Endothelial cell of umbilical vein (primary cell): ENCODE data around the gene SPAG9. TPM values are rescaled to one million over a fixed set of nuclear protein-coding genes. Genes with fewer than 3 reads are reported as not detected.

Source experiments
- BruUV-seq: library from RNA; stranded (reverse); fragments of 400-500 nt; replicated peaks from 2 replicates; lab custom pipeline; 2021; lab: Mats Ljungman, UMichigan
- CTCF ChIA-PET: fragments of 300-600, 350-600 bp; sonication (Branson Sonifier 250); formaldehyde crosslinking; loops from one replicate; lab custom pipeline; 2021; ENCODE audit warnings: antibody characterized with exemption, inconsistent platforms; lab: Charles Lee
- POLR2A ChIA-PET: fragments of 300-600, 350-600 bp; sonication (Branson Sonifier 250); formaldehyde crosslinking; loops from one replicate; lab custom pipeline; 2021; ENCODE audit warnings: antibody characterized with exemption, inconsistent platforms; lab: Charles Lee
- DNase-seq: peaks from one replicate; pipeline ENCODE4 v3.0.0-alpha.2; 2011; ENCODE audit warnings: low read depth, low spot score
- FAIRE-seq: peaks from 2 replicates; lab custom pipeline; 2011; peaks lifted over from hg19 to GRCh38; lab: Jason Lieb, UNC
- H2AFZ ChIP-seq: 2 replicates; pipeline ENCODE4 v1.6.0; 2012; ENCODE audit warnings: low read depth, low read length, control low read depth, inconsistent platforms
- H3K27ac ChIP-seq: 2 replicates; pipeline ENCODE4 v1.5.1; 2011; ENCODE audit warnings: low read depth, mild to moderate bottlenecking, control low read depth, low read length, moderate library complexity; ENCODE audit not compliant: insufficient read depth
- H3K27me3 ChIP-seq, 2 experiments: 2 replicates each; pipeline versions ENCODE4 v1.6.0 to v1.6.1; 2011; ENCODE audit warnings: low read length in 2 of 2, mixed read lengths in 1 of 2; ENCODE audit not compliant: control insufficient read depth in 2 of 2, insufficient read depth in 2 of 2
- H3K36me3 ChIP-seq, 2 experiments: 2 replicates in 1 of 2; 3 replicates in 1 of 2; pipeline ENCODE4 v1.5.1; 2011; ENCODE audit warnings: low read length in 2 of 2, mild to moderate bottlenecking in 1 of 2, moderate library complexity in 1 of 2; ENCODE audit not compliant: control insufficient read depth in 2 of 2, insufficient read depth in 2 of 2; ENCODE audit errors: extremely low read depth in 1 of 2
- H3K4me1 ChIP-seq: 3 replicates; pipeline ENCODE4 v1.5.1; 2011; ENCODE audit warnings: mild to moderate bottlenecking, low read length; ENCODE audit not compliant: control insufficient read depth, insufficient read depth; ENCODE audit errors: extremely low read depth
- H3K4me2 ChIP-seq: 2 replicates; pipeline ENCODE4 v1.6.1; 2011; ENCODE audit warnings: low read length, control low read depth, mixed read lengths; ENCODE audit not compliant: insufficient read depth
- H3K4me3 ChIP-seq, 3 experiments: fragments of 200-600 bp in 1 of 3; sonication (generic), shearing (Covaris generic) in 1 of 3; replicated peaks in 1 of 3; 2 replicates each; pipeline ENCODE4 v1.5.1; 2011 to 2016; ENCODE audit warnings: control low read depth in 3 of 3, low read length in 3 of 3, mild to moderate bottlenecking in 2 of 3, inconsistent platforms in 1 of 3, low read depth in 1 of 3, moderate library complexity in 1 of 3; ENCODE audit not compliant: insufficient read depth in 1 of 3
- H3K79me2 ChIP-seq: 2 replicates; pipeline ENCODE4 v1.6.0; 2012; ENCODE audit warnings: low read length, inconsistent platforms; ENCODE audit not compliant: control insufficient read depth, insufficient read depth
- H3K9ac ChIP-seq: replicated peaks from 2 replicates; pipeline ENCODE3; 2011; ENCODE audit warnings: low read length, control low read depth; ENCODE audit not compliant: insufficient read depth; ENCODE audit errors: extremely low read depth
- H3K9me1 ChIP-seq: replicated peaks from 3 replicates; pipeline ENCODE4 v1.6.0; 2011; ENCODE audit warnings: mild to moderate bottlenecking, low read length; ENCODE audit not compliant: control insufficient read depth, insufficient read depth; ENCODE audit errors: extremely low read depth
- H3K9me3 ChIP-seq: replicated peaks from 2 replicates; pipeline ENCODE4 v1.5.1; 2012; ENCODE audit warnings: low read length, inconsistent platforms; ENCODE audit not compliant: control insufficient read depth, insufficient read depth
- H4K20me1 ChIP-seq: replicated peaks from 2 replicates; pipeline ENCODE3; 2011; ENCODE audit warnings: mild to moderate bottlenecking, low read length; ENCODE audit not compliant: control insufficient read depth, insufficient read depth; ENCODE audit errors: extremely low read depth
- CTCF ChIP-seq, 2 donors: IDR thresholded peaks; 1 replicate in 1 of 2; 2 replicates in 1 of 2; pipeline ENCODE4 v1.5.1; 2011; ENCODE audit warnings: low read length in 2 of 2, mild to moderate bottlenecking in 2 of 2, moderate library complexity in 2 of 2, control low read depth in 1 of 2, inconsistent platforms in 1 of 2, low read depth in 1 of 2; ENCODE audit not compliant: insufficient read depth in 1 of 2; ENCODE audit errors: extremely low read depth in 1 of 2
- EZH2 ChIP-seq: IDR thresholded peaks from 2 replicates; pipeline ENCODE4 v1.6.1; 2012; ENCODE audit warnings: borderline replicate concordance, low read depth, mild to moderate bottlenecking, moderate library complexity, low read length, inconsistent platforms; ENCODE audit not compliant: severe bottlenecking
- FOS ChIP-seq: IDR thresholded peaks from 2 replicates; pipeline ENCODE4 v1.6.1; 2011; ENCODE audit warnings: mild to moderate bottlenecking, low read length, moderate library complexity, borderline replicate concordance; ENCODE audit not compliant: insufficient read depth
- GATA2 ChIP-seq: IDR thresholded peaks from 2 replicates; pipeline ENCODE4 v1.7.0; 2011; ENCODE audit warnings: low read depth, mild to moderate bottlenecking, moderate library complexity, mixed read lengths, low read length; ENCODE audit not compliant: insufficient read length, insufficient read depth
- JUN ChIP-seq: IDR thresholded peaks from 2 replicates; pipeline ENCODE4 v1.6.1; 2011; ENCODE audit warnings: borderline replicate concordance, low read depth; ENCODE audit not compliant: insufficient read length, insufficient read depth
- MAX ChIP-seq: IDR thresholded peaks from 2 replicates; pipeline ENCODE4 v1.6.1; 2011; ENCODE audit not compliant: insufficient read depth, insufficient read length
- POLR2A ChIP-seq: IDR thresholded peaks from 2 replicates; pipeline ENCODE4 v1.6.1; 2012; ENCODE audit warnings: low read depth, mild to moderate bottlenecking, control low read depth, low read length
- POLR2AphosphoS5 ChIP-seq: IDR thresholded peaks from 2 replicates; pipeline ENCODE4 v1.6.1; 2012; ENCODE audit warnings: low read depth, mild to moderate bottlenecking, control low read depth, low read length, moderate library complexity; ENCODE audit not compliant: insufficient read depth
- dilution Hi-C: fragments of 300-500 bp; cut with MboI; formaldehyde crosslinking; loops from one replicate; pipeline ENCODE4 v1.15.0; 2019; ENCODE audit warnings: low sequenced_read_pairs; ENCODE audit not compliant: extremely low pct_ligation_motif_present
- intact Hi-C: fragments of 100-400 bp; cut with micrococcal nuclease; formaldehyde crosslinking; loops from one replicate; pipeline ENCODE4 v1.10.0; 2022
- polyA plus RNA-seq, 4 experiments: library from polyadenylated mRNA; depleted of rRNA in 3 of 4; stranded (reverse) in 3 of 4; unstranded in 1 of 4; fragments of >200 nt; gene quantifications; 2 replicates each; pipeline versions ENCODE4 v1.2.1 to v1.2.3, GENCODE V29; 2011 to 2012; ENCODE audit warnings: missing spikeins in 1 of 4
- total RNA-seq: library from RNA; stranded (reverse); gene quantifications from 2 replicates; pipeline ENCODE4 v1.2.3, GENCODE V29; 2021

SPAG9 gene
- total and polyA plus RNA-seq, 2 donors (not counting 3 experiments of a cell fraction or from before 2014, with no cell fraction given), result 16.5 to 75.0 TPM

- Histone ChIP-seq H3K79me2 (peaks cover 48% of the 10 kb centered on the region), H3K27me3 (no peaks in the 10 kb centered on the region), H2AFZ (peak overlapping the region; percentile 78), H3K36me3 (no peaks in the 10 kb centered on the region), H4K20me1 (peaks cover 14% of the 10 kb centered on the region), H3K9ac (peak overlapping the region; percentile 97), H3K4me2 (peak overlapping the region; percentile 96), H3K27ac (peak overlapping the region; percentile 78), H3K9me1 (no peaks in the 10 kb centered on the region), H3K4me1 (peaks cover 31% of the 10 kb centered on the region), H3K9me3 (no peaks in the 10 kb centered on the region), H3K4me3 (peak overlapping the region; percentile 81 to 99 (median 96))
- ChIA-PET POLR2A (interaction anchor here (1.1 to 1.7 kb wide), 3 partner anchors 34 to 253 kb away, joined by 3 to 10 read pairs (median 4); partner anchors contain the start of genes NME1, NME2 and TOB1), CTCF (interaction anchor here (0.7 to 3.3 kb wide), 10 partner anchors 9 to 119 kb away, joined by 3 to 42 read pairs (median 9); partner anchors contain the start of genes NME1 and NME2)
- FAIRE-seq, result peak; percentile 54
- DNase-seq, result peak; percentile 65
- dilution Hi-C loops, result no loop called here
- no TSS peak for BruUV-seq
- TF ChIP-seq POLR2AphosphoS5 (no peak), JUN (no peak), POLR2A (no peak), CTCF (IDR thresholded peaks at IDR 0.05; ENCODE audit: extremely low read depth in 1 of 2, insufficient read depth in 1 of 2, low read depth in 1 of 2, low read length in 2 of 2) (peak in 1 of 2 donors; percentile 5), FOS (no peak), MAX (no peak), EZH2 (no peak), GATA2 (no peak)
- intact Hi-C loops, result loop anchor here (2.0 to 5.0 kb wide), 3 partner anchors 32 to 253 kb away; partner anchors contain the start of gene TOB1
These were observed 982 bp downstream of the SPAG9 start for GRCh38 chr17:51119415-51120356.
